Putamen (tissue), 1 donor: ENCODE results near the gene SLC7A9.
"Not testable (repeated sequence)": the region's sequence is repeated elsewhere in the genome, so short reads cannot be mapped to it uniquely, and the experiment has no call there.

Experiments
- DNase-seq: peaks from one replicate; pipeline ENCODE4 v3.0.0-alpha.2; 2016; ENCODE audit warnings: low spot score

The SLC7A9 gene

DNA sequence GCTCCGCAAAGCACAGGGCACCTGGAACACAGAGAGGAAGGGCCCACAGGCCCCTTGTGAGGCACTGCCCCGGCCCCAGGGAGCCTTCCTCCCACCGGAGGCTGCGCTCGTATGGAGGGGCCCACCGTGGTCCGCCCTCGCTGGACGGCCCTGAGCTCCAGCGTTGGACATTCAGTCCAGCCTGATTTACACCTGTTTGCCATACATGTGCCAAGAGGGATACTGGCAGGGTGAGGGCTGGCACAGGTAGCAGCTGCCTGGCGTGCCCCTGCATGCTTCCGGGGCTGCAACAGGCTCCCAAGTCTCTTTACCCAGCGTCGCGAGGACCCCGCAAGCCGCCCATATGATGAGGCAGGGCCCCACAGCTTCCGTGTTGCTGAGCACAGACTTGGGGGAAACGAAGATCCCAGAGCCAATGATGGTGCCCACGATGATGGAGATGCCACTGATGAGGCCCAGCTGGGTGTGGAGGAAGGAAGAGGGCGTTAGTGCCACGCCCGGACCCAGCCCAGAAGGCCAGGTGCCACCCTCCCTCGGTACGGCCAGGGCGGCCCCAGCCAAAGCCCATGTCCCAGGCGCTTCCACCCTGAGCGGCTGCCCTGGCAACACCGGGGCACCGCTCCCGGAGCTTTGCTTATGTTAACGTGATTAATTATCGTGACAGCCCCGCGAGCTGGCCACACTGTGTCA, 5.1 kb downstream of the SLC7A9 start:
- no peak for DNase-seq

DNA sequence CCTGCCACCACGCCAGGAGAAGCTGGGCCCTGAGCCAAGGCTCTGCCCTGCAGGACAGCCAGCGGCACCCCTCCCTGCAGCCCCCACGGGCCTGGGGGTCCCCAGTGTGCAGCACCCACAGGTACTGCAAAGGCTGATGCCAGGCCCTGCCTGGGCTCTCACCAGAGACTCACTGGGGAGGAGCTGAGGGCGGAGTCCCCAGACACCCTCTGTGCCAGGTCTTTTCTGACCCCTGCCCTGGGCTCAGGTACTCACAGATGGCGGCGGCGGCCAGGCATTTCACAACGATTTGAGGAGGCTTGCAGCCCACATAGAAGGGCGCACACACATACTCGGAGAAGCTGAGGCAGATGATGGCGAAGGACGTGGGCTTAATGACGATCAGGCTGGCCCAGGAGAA, 5.7 kb downstream of the SLC7A9 start:
- DNase-seq: no peak

DNA sequence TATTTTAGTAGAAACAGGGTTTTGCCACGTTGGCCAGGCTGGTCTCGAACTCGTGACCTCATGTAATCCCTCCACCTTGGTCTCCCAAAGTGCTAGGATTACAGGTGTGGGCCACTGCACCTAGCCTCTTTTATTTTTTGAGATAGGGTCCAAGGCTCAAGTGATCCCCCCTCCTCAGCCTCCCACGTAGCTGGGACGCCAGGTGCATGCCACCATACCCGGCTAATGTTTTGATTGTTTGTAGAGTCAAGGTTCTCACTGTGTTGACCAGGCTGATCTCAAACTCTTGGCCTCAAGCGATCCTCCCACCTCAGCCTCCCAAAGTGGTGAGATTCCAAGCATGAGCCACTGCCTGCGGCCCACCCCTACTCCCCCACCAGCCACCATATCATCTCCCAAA, 6.3 kb downstream of the SLC7A9 start:
- no peak for DNase-seq

DNA sequence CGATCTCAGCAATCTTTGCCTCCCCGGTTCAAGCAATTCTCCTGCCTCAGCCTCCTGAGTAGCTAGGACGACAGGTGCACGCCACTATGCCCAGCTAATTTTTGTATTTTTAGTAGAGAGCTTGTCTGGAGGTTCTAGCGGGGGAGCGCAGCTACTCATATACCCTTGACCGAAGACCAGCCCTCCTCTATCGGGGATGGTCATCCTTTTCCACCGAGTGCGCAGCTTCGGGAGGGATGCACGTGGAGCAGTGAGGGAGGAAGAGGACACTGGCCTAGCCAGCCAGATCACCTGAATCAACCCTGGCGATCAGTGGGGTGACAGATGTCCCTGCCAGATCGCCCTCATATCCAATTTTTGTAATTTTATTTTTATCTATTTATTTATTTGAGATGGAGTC, 6.8 kb downstream of the SLC7A9 start:
- DNase-seq: no peak

DNA sequence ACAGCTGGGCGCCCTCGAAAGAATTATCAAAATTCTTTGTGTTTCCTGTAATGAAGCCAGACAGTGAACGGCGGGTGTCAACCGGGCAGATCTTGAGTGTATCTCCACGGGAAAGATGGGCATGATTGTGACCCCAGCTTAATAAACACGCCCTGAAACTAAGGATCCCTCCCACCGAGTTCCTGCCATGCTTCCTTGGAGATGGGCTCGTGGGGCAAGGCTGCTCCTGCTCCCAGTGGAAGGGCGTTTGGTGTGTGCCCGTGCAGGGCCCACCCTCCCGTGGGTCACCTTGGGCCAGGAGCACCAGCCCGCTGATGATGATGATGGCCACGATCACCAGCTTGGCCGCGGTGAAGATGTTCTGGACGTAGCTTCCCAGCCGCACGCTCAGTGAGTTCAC, 7.4 kb downstream of the SLC7A9 start:
- no peak for DNase-seq

DNA sequence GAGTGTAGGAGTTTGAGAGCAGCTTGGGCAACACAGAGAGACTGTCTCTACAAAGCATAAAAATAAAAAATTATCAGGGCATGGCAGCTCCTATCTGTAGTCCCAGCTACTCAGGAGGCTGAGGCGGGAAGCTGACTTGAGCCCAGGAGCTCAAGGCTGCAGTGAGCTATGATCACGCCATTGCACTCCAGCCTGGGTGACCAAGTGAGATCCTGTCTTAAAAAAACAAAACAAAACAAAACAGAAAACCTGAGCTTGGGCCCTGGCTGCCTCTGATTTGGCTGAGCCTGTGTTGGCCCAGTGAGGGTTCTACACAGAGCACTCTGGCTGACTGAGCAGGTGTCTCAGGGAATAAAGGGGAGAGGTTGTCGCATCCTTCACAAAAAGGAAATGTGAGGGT, 8.0 kb downstream of the SLC7A9 start:
- DNase-seq: no peak

DNA sequence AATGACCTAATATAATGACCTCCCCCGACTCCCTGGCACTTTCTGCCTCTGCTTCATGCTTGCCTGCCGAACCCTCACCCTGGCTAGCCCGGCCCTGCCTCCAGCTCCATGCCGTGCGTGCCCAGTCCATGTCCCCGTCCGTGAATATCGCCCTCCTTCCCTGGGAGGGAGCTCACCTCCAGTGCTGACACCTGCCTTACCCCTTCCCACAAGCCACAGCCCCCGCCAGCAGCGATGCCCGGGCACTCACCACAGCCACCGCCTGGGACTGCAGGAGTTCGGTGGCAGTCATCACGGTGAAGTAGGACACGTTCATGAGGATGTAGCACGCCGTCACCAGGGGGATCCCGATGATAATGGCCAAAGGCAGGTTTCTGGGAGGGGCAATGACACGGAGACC, 10.0 kb downstream of the SLC7A9 start:
- no peak for DNase-seq

DNA sequence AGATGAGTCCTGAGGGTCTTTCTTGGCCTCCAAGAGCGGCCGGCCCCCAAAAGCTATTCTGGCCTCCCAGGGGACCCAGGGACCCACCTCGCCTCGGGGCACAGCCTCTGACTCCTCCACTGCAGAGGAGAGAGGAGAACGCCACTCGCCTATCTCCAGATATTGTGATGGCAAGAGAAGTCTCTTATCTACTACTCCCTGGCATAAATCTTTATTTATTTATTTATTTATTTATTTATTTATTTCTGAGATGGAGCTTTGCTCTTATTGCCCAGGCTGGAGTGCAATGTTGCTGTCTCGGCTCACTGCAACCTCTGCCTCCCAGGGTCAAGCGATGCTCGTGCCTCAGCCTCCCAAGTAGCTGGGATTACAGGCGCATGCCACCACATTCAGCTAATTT, 11.0 kb downstream of the SLC7A9 start:
- DNase-seq: no peak

DNA sequence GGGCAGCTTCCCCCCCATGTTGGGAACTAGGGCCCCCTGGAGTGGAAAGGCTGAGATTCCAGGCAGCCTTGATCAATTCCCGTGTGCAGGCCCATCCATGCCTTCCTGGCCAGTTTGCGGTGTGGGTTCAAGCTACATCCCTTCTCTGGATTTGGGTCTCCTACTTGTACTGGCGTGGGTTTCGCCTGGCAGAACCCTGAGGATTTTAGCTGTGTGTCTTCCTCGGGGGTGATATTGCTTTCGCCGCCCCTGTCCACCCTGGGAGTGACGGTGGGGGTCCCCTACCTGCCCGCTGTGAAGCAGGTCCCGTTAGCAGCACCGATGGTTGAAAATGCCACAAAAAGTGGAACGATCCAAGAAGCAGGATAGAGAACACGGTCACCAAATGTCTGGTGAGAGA, 11.4 kb downstream of the SLC7A9 start:
- DNase-seq: no peak

GRCh38 chr19:32857584-32857983, 12.0 kb downstream of the SLC7A9 start:
- no peak for DNase-seq

- not testable (repeated sequence) for DNase-seq
Measured at GRCh38 chr19:32856818-32857217, 12.7 kb downstream of the SLC7A9 start.

DNA sequence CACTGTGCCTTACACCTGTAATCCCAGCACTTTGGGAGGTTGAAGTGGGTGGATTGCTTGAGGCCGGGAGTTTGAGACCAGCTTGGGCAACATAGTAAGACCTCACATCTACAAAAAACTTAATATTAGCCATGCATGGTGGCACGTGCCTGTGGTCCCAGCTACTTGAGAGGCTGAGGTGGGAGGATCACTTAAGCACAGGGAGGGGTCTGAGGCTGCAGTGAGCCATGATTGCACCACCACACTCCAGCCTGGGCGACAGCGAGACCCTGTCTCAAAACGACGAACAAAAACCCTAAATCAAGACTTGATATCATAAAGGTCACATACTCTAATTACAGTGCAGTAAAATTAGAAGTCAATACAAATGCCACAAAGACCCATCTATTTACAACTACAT, 17.4 kb downstream of the SLC7A9 start:
- no peak for DNase-seq

DNA sequence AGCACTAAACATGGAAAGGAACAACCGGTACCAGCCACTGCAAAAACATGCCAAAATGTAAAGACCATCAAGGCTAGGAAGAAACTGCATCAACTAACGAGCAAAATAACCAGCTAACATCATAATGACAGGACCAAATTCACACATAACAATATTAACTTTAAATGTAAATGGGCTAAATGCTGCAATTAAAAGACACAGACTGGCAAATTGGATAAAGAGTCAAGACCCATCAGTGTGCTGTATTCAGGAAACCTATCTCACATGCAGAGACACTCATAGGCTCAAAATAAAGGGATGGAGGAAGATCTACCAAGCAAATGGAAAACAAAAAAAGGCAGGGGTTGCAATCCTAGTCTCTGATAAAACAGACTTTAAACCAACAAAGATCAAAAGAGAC, 21.5 kb downstream of the SLC7A9 start:
- not testable (repeated sequence) for DNase-seq

DNA sequence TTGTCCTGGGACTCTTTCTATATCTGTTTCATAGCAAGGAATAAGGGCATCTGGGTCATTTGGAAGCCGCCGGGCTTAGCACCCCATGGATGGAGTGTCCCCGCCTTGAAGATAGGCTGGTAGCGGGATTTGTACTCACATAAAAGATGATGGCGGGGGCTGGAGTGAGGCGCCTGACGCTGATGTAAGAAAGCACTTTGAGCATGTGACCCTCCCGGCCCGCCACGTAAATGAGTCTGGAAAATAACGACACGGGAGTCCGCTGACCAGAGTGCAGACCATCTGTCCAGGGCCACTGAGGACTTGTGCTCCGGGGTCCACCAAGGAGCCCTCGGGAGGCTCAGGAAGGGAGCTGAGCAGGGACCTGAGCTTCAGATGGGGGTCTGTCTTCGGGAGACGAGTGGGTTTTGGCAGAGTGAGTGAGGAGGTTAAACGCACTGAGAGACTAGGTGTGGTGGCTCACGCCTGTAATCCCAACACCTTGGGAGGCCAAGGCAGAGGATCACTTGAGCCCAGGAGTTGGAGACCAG, 25.8 kb downstream of the SLC7A9 start:
- no peak for DNase-seq

GRCh38 chr19:32842061-32842460, 27.5 kb downstream of the SLC7A9 start:
- no peak for DNase-seq

DNA sequence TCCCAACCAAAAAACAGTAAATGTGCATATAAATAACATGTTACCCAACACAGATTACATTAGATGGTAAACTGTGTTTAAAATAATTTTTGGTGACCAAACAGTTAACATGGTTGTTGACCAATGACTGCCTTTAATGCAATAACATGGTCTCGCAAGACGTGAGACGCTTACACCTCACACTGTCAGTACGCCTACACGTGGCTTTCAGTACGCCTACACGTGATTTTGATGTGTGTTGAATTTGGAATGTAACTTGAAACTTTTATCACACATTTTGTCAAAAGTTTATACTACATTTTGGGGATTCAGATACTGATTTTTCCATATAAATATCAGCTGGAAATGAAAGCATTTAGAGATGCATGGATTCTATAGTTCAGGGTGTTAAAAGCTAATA, 32.0 kb downstream of the SLC7A9 start:
- no peak for DNase-seq

GRCh38 chr19:32833388-32833787, 36.2 kb downstream of the SLC7A9 start:
- not testable (repeated sequence) for DNase-seq

GRCh38 chr19:32832825-32833224, 36.7 kb downstream of the SLC7A9 start:
- DNase-seq: not testable (repeated sequence)

GRCh38 chr19:32832094-32832493, 37.5 kb downstream of the SLC7A9 start:
- DNase-seq: not testable (repeated sequence)

DNA sequence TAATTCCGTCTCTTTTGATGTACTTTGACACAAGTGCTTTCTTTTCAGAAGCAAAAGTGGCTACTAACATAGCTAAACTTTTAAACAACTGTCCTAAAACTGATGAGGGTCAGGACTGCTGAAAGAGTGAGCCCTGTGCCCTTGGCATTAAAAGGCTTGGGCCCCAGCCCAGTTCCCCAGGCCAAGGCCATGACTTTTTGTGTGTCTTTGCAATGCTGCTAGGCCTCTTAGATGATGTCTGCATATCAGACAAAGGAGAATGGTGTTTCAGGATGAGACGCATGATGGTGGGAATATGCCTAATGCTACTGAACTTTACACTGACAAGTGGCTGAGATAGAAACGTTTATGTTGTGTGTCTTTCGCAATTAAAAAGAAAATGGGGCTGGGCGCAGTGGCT, 38.0 kb downstream of the SLC7A9 start:
- no peak for DNase-seq

DNA sequence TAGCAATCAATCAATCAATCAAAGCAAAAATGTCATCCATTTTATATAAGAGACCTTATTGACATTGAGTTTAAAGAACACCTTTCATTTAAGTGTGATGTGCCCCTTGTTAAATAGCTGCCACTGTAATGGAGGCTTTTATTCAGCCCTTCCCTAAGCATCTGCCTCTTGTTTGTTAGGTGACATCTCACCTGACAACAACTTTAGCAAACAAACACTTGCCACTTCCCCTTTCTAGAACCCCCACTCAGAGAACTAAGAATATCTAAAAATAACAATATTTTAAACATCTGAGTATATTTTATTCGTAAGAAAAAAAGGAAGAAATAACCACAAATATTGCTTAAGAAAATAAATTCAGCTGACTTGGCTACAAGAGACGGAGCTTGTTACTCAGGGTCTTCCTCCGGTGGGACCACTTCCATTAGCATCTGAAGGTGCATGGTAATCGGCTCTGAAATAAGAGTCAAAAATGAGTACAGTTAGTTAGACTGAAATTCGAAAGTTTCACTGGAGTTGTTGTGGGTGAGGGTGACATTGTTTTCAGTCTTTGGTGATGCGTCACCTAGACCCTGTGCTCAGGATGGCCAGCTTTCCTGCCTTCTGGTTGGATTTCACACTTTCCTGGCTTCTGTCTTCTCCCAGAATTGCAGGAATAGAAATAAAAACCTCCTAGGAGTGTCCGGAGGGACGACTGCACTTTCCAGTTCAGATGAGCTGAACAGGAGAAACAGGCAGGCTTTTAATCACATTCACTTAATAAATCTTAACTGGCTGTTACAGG, 39.1 kb downstream of the SLC7A9 start:
- no peak for DNase-seq

GRCh38 chr19:32829345-32829896, 40.1 kb downstream of the SLC7A9 start:
- DNase-seq: no peak
